Liver (tissue), 9 donors: ENCODE measurements around the gene ZC3H13. TPM values are rescaled to one million over a fixed set of nuclear protein-coding genes. Genes with fewer than 3 reads are reported as not detected.

Source experiments
- DNase-seq: peaks from one replicate; pipeline ENCODE4 v3.0.0-alpha.2; 2017; ENCODE audit warnings: low spot score
- H3K27ac ChIP-seq, 2 donors: one replicate each; pipeline ENCODE4 v1.7.0; 2013; ENCODE audit warnings: inconsistent platforms in 2 of 2, low read length in 2 of 2, control low read depth in 1 of 2, low read depth in 1 of 2, mild to moderate bottlenecking in 1 of 2
- H3K27me3 ChIP-seq, 4 donors: one replicate each; pipeline versions ENCODE4 v1.6.1 to v1.7.0; 2013; ENCODE audit warnings: low read length in 3 of 4, inconsistent platforms in 1 of 4, mild to moderate bottlenecking in 1 of 4, moderate library complexity in 1 of 4; ENCODE audit not compliant: control insufficient read depth in 4 of 4, insufficient read depth in 4 of 4
- H3K36me3 ChIP-seq, 4 donors: one replicate each; pipeline versions ENCODE4 v1.6.1 to v1.7.0; 2013; ENCODE audit warnings: low read length in 3 of 4, mild to moderate bottlenecking in 3 of 4, low read depth in 1 of 4, moderate library complexity in 1 of 4; ENCODE audit not compliant: control insufficient read depth in 4 of 4, insufficient read depth in 3 of 4
- H3K4me1 ChIP-seq, 4 donors: one replicate each; pipeline versions ENCODE4 v1.6.1 to v1.7.0; 2013; ENCODE audit warnings: low read length in 3 of 4, mild to moderate bottlenecking in 3 of 4, moderate library complexity in 1 of 4; ENCODE audit not compliant: control insufficient read depth in 4 of 4, insufficient read depth in 4 of 4
- H3K4me3 ChIP-seq, 3 donors: one replicate each; pipeline versions ENCODE4 v1.6.1 to v1.7.0; 2013; ENCODE audit warnings: low read length in 3 of 3, control low read depth in 1 of 3, low read depth in 1 of 3, mild to moderate bottlenecking in 1 of 3
- H3K9ac ChIP-seq, 2 donors: one replicate each; pipeline ENCODE4 v1.7.0; 2013; ENCODE audit warnings: low read length in 2 of 2, mild to moderate bottlenecking in 2 of 2, moderate library complexity in 2 of 2, control low read depth in 1 of 2, low read depth in 1 of 2
- H3K9me3 ChIP-seq, 4 donors: one replicate each; pipeline versions ENCODE4 v1.6.1 to v1.7.0; 2013; ENCODE audit warnings: low read length in 3 of 4; ENCODE audit not compliant: control insufficient read depth in 4 of 4
- ATF3 ChIP-seq: IDR thresholded peaks from 2 replicates; pipeline ENCODE4 v1.6.1; 2016; ENCODE audit warnings: antibody characterized with exemption
- EGR1 ChIP-seq, 2 donors: IDR thresholded peaks; 2 replicates each; pipeline ENCODE4 v1.6.1; 2016 to 2018; ENCODE audit warnings: antibody characterized with exemption in 2 of 2, low read depth in 2 of 2
- FOXA1 ChIP-seq: IDR thresholded peaks from 2 replicates; pipeline ENCODE4 v1.6.1; 2016; ENCODE audit warnings: antibody characterized with exemption
- FOXA2 ChIP-seq: IDR thresholded peaks from 2 replicates; pipeline ENCODE4 v1.6.1; 2016; ENCODE audit warnings: antibody characterized with exemption
- GABPA ChIP-seq, 2 donors: IDR thresholded peaks in 1 of 2; conservative IDR thresholded peaks in 1 of 2; 2 replicates each; pipeline ENCODE4 v1.6.1; 2016; ENCODE audit warnings: antibody characterized with exemption in 2 of 2, mild to moderate bottlenecking in 1 of 2, moderate library complexity in 1 of 2
- HNF4A ChIP-seq, 2 donors: conservative IDR thresholded peaks; 2 replicates each; pipeline ENCODE4 v1.6.1; 2016; ENCODE audit warnings: antibody characterized with exemption in 2 of 2, mild to moderate bottlenecking in 2 of 2
- HNF4G ChIP-seq: IDR thresholded peaks from 2 replicates; pipeline ENCODE4 v1.6.1; 2016; ENCODE audit warnings: antibody characterized with exemption
- JUND ChIP-seq, 2 donors: IDR thresholded peaks; 2 replicates each; pipeline ENCODE4 v1.6.1; 2016; ENCODE audit warnings: antibody characterized with exemption in 2 of 2
- NR2F2 ChIP-seq: IDR thresholded peaks from 2 replicates; pipeline ENCODE4 v1.6.1; 2016; ENCODE audit warnings: antibody characterized with exemption
- RAD21 ChIP-seq, 2 donors: IDR thresholded peaks; 2 replicates each; pipeline ENCODE4 v1.6.1; 2016; ENCODE audit warnings: antibody characterized with exemption in 2 of 2, mild to moderate bottlenecking in 2 of 2
- RXRA ChIP-seq, 2 donors: IDR thresholded peaks; 2 replicates each; pipeline ENCODE4 v1.6.1; 2017 to 2018; ENCODE audit warnings: antibody characterized with exemption in 2 of 2, mild to moderate bottlenecking in 1 of 2
- SP1 ChIP-seq: IDR thresholded peaks from 2 replicates; pipeline ENCODE4 v1.6.1; 2018; ENCODE audit warnings: antibody characterized with exemption, mild to moderate bottlenecking
- TAF1 ChIP-seq: conservative IDR thresholded peaks from 2 replicates; pipeline ENCODE4 v1.6.1; 2016; ENCODE audit warnings: antibody characterized with exemption, mild to moderate bottlenecking
- YY1 ChIP-seq: IDR thresholded peaks from 2 replicates; pipeline ENCODE4 v1.6.1; 2016; ENCODE audit warnings: antibody characterized with exemption, mild to moderate bottlenecking
- WGBS: extraction: QIAGEN DNeasy Blood & Tissue Kit; methylation state at CpG from one replicate; pipeline ENCODE4 v1.1.7; 2013; 5-methylcytosine and 5-hydroxymethylcytosine counted together
- polyA plus RNA-seq, 2 donors: library from polyadenylated mRNA; stranded (reverse) in 1 of 2; unstranded in 1 of 2; fragments of 200-250 nt in 1 of 2; fragments of >200 nt in 1 of 2; fragmentation: Nextera tagmentation in 1 of 2; extraction: Ambion mirVana in 1 of 2; gene quantifications; one replicate each; pipeline versions ENCODE4 v1.2.1 to v1.2.3, GENCODE V29; 2013 to 2015
- total RNA-seq, 2 donors: library from RNA; depleted of rRNA; stranded (reverse); fragments of >200 nt; gene quantifications; one replicate each; pipeline ENCODE4 v1.2.3, GENCODE V29; 2014
- TF ChIP-seq, protein P1 (sequence below): IDR thresholded peaks from 2 replicates; pipeline ENCODE4 v1.6.1; 2016; ENCODE audit warnings: antibody characterized with exemption
- TF ChIP-seq, protein P2 (sequence below): IDR thresholded peaks from 2 replicates; pipeline ENCODE4 v1.6.1; 2016; ENCODE audit warnings: antibody characterized with exemption, mild to moderate bottlenecking
- TF ChIP-seq, protein P3 (sequence below): fragments of 150-350 bp; IDR thresholded peaks from 2 replicates; pipeline ENCODE4 v1.5.1; 2017; ENCODE audit warnings: improper control_type of control experiment, low read depth, low read length; ENCODE audit not compliant: missing input control
- TF ChIP-seq, protein P4 (sequence below): IDR thresholded peaks from 2 replicates; pipeline ENCODE4 v1.6.1; 2016; ENCODE audit warnings: antibody characterized with exemption
- donor health status: healthy.
- donor health status: healthy.
- donor health status: healthy.
- donor health status: healthy.
- donor health status: healthy.

ZC3H13 gene
- total and polyA plus RNA-seq, 4 donors, result 10.0 to 62.1 (median 28.9) TPM

GRCh38 chr13:45921162-45921736, 131.3 kb downstream of the ZC3H13 start:
- no peak for DNase-seq
- no peaks in the 10 kb centered on the region for H3K4me1 ChIP-seq
- H3K9me3 ChIP-seq, result no peaks in the 10 kb centered on the region
- WGBS, result 81% methylated on average over 1 of the region's 1 CpG
- TF ChIP-seq HNF4A (conservative IDR thresholded peaks at IDR 0.05), result no peak
- TF ChIP-seq RXRA (IDR thresholded peaks at IDR 0.05), result no peak
- TF ChIP-seq, protein P1, sequence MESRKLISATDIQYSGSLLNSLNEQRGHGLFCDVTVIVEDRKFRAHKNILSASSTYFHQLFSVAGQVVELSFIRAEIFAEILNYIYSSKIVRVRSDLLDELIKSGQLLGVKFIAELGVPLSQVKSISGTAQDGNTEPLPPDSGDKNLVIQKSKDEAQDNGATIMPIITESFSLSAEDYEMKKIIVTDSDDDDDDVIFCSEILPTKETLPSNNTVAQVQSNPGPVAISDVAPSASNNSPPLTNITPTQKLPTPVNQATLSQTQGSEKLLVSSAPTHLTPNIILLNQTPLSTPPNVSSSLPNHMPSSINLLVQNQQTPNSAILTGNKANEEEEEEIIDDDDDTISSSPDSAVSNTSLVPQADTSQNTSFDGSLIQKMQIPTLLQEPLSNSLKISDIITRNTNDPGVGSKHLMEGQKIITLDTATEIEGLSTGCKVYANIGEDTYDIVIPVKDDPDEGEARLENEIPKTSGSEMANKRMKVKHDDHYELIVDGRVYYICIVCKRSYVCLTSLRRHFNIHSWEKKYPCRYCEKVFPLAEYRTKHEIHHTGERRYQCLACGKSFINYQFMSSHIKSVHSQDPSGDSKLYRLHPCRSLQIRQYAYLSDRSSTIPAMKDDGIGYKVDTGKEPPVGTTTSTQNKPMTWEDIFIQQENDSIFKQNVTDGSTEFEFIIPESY, result no peak
- TF ChIP-seq FOXA1, result no peak
- TF ChIP-seq, protein P2, sequence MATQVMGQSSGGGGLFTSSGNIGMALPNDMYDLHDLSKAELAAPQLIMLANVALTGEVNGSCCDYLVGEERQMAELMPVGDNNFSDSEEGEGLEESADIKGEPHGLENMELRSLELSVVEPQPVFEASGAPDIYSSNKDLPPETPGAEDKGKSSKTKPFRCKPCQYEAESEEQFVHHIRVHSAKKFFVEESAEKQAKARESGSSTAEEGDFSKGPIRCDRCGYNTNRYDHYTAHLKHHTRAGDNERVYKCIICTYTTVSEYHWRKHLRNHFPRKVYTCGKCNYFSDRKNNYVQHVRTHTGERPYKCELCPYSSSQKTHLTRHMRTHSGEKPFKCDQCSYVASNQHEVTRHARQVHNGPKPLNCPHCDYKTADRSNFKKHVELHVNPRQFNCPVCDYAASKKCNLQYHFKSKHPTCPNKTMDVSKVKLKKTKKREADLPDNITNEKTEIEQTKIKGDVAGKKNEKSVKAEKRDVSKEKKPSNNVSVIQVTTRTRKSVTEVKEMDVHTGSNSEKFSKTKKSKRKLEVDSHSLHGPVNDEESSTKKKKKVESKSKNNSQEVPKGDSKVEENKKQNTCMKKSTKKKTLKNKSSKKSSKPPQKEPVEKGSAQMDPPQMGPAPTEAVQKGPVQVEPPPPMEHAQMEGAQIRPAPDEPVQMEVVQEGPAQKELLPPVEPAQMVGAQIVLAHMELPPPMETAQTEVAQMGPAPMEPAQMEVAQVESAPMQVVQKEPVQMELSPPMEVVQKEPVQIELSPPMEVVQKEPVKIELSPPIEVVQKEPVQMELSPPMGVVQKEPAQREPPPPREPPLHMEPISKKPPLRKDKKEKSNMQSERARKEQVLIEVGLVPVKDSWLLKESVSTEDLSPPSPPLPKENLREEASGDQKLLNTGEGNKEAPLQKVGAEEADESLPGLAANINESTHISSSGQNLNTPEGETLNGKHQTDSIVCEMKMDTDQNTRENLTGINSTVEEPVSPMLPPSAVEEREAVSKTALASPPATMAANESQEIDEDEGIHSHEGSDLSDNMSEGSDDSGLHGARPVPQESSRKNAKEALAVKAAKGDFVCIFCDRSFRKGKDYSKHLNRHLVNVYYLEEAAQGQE, result no peak
- no peak overlapping the region for H3K27ac ChIP-seq
- no peaks in the 10 kb centered on the region for H3K36me3 ChIP-seq
- no peaks in the 10 kb centered on the region for H3K27me3 ChIP-seq
- no peak overlapping the region for H3K9ac ChIP-seq
- H3K4me3 ChIP-seq, result no peak overlapping the region

DNA sequence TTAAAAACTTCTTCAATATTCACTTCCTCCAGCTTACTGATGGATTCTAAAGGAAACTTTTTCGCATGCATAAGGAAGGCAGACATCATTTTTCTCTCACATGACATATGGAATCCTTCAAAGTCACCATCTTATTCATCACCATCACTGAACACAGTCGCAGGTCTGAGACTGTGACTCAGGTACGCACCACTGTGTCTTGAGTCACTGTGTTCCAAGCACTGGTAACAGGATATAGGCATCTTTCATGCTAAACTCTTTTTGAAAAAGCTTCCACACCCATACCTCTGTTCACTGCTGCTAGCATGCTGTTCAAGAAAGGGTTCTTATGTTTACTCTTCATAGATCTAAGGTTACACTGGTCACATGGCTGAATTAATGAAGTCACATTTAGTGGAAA, 133.9 kb downstream of the ZC3H13 start:
- no peaks in the 10 kb centered on the region for H3K4me1 ChIP-seq
- H3K36me3 ChIP-seq, result no peaks in the 10 kb centered on the region
- DNase-seq, result no peak
- H3K27ac ChIP-seq, result no peak overlapping the region
- H3K27me3 ChIP-seq, result no peaks in the 10 kb centered on the region
- no peaks in the 10 kb centered on the region for H3K9me3 ChIP-seq
- H3K4me3 ChIP-seq, result no peak overlapping the region
- no peak overlapping the region for H3K9ac ChIP-seq
- TF ChIP-seq HNF4A (conservative IDR thresholded peaks at IDR 0.05) (no peak), ATF3 (no peak), JUND (IDR thresholded peaks at IDR 0.05) (no peak), EGR1 (IDR thresholded peaks at IDR 0.05; ENCODE audit: low read depth in 2 of 2) (no peak), FOXA1 (no peak), YY1 (no peak), RXRA (IDR thresholded peaks at IDR 0.05) (no peak), HNF4G (no peak), TAF1 (no peak), SP1 (no peak), GABPA (IDR thresholded peaks at IDR 0.05 in 1 of 2, conservative IDR thresholded peaks at IDR 0.05 in 1 of 2) (no peak), NR2F2 (no peak), FOXA2 (no peak), RAD21 (IDR thresholded peaks at IDR 0.05) (no peak)
- TF ChIP-seq, protein P3, sequence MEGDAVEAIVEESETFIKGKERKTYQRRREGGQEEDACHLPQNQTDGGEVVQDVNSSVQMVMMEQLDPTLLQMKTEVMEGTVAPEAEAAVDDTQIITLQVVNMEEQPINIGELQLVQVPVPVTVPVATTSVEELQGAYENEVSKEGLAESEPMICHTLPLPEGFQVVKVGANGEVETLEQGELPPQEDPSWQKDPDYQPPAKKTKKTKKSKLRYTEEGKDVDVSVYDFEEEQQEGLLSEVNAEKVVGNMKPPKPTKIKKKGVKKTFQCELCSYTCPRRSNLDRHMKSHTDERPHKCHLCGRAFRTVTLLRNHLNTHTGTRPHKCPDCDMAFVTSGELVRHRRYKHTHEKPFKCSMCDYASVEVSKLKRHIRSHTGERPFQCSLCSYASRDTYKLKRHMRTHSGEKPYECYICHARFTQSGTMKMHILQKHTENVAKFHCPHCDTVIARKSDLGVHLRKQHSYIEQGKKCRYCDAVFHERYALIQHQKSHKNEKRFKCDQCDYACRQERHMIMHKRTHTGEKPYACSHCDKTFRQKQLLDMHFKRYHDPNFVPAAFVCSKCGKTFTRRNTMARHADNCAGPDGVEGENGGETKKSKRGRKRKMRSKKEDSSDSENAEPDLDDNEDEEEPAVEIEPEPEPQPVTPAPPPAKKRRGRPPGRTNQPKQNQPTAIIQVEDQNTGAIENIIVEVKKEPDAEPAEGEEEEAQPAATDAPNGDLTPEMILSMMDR, result no peak
- TF ChIP-seq, protein P1, result no peak
- TF ChIP-seq, protein P2, result no peak
- TF ChIP-seq, protein P4, sequence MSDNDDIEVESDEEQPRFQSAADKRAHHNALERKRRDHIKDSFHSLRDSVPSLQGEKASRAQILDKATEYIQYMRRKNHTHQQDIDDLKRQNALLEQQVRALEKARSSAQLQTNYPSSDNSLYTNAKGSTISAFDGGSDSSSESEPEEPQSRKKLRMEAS, result no peak
- 88% methylated on average over 3 of the region's 3 CpGs for WGBS
